ENCODE results near the gene C10orf71. TPM values are rescaled to one million over a fixed set of nuclear protein-coding genes. Genes with fewer than 3 reads are reported as not detected.

Gene C10orf71
- total RNA-seq, 2 donors from 2014 or later = 34.7 to 54.1 TPM

DNA sequence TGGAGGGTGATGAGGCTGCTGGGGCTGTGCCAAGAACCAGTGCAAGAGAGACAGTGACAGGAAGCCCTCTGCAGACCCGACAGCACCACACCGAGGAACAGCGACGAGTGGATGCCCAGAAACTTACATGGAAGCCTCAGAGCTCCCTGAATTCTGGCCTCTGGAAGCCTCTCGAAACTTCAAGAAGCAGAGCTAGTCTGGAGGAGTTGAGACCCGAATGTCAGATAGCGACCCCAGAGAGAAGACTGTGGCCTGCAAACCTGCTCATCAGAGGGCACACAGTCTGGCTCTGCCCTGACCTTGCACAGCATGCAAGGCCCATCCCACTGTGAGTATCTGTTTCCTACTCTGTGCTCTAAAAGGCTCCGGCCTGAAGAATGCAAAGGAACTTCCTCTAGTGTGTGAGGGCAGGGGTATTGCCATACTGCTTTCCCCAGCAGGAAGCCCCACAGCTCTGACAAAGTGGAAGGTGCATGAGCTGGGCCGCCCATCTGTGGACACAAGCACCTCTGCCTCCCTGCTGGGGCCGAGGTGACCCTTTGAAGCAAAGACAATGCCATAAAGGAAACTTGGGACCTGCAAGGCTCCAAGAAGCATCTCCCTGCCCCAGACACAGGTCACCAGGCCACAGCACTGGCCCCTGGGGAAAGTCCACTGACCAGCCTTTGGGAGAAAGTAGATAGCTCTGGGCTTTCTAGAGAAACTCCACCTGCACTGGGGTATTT is 10.5 kb upstream of the C10orf71 start:
- DNase-seq (no peak), ATAC-seq (peak in 1 of 2 donors; percentile 56)
- intact Hi-C loops (cut with DNase I) = no loop called here

GRCh38 chr10:49289480-49289879 is 9.5 kb upstream of the C10orf71 start:
- intact Hi-C loops (cut with DNase I) = no loop called here
- no peak for ATAC-seq
- DNase-seq = no peak

DNA sequence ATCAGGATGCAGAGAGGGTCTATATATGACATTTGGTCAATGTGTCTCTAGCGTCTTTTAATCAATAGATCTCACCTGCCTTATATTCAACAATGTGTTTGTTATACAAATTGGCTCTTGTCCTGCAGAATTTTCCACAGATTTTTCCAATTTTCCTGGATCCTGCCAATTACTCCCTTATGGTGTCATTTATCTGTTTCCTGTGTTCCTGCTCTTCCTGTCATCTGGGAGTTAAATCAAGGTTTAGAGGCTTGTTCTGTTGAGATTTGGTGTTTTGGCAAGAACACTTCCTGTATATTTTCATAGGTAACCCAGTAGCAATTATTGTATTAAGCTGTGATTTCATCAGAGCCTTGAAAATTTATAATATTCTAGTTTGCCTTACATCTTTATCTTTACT is 8.8 kb upstream of the C10orf71 start:
- no peak for DNase-seq
- no peak for ATAC-seq
- intact Hi-C loops (cut with DNase I) = no loop called here

DNA sequence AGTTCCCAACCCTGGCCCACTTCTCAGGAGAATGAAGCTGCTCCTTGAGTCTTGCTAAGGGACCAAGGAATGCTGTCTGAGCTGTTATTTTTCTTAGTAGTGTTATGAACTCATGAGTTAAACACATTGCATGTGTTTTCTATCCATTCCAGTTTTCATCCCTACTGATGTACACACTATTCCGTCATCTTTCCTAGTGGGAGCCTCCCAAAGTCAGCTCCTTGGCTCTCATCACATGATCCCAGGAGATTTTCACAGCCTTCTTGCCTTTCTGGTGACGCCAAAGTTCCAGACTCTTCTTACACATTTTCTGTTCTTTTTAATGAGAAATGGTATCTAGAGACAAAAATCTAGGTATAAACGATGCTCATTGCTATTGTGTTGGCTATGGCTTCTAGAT is 8.4 kb upstream of the C10orf71 start:
- no peak for DNase-seq
- ATAC-seq = no peak
- intact Hi-C loops (cut with DNase I) = no loop called here

- DNase-seq (no peak), ATAC-seq (no peak)
- intact Hi-C loops (cut with DNase I) = no loop called here
Measured at GRCh38 chr10:49292565-49293207, 6.3 kb upstream of the C10orf71 start.

GRCh38 chr10:49293208-49293603 is 5.8 kb upstream of the C10orf71 start:
- no peak for ATAC-seq
- DNase-seq = no peak
- intact Hi-C loops (cut with DNase I) = no loop called here

DNA sequence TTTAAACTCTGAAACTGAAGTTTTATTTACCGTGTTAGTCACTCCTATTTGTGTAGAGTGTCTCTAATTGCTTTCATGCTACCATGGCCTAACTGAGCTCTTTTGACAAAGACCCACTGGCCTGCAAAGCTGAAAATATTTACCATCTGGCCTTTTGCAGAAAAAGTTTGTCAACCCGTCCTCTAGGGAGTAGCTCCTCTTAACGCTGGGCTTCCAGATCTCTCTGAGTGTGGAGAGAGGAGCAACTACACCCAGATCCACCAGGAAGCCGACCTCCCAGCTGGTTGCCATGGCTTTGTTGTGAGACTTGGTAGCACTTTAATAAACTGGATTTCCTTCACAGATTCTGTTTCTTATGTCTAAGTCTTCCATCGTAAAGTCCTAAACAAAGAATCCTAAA is 4.2 kb upstream of the C10orf71 start:
- no peak for DNase-seq
- no peak for ATAC-seq
- intact Hi-C loops (cut with DNase I) = loop anchor here in 1 of 2 donors (5.0 kb wide), 1 partner anchor 67 kb away; no protein-coding TSS in a partner anchor

- intact Hi-C loops (cut with DNase I) = loop anchor here in 1 of 2 donors (5.0 kb wide), 1 partner anchor 68 kb away; no protein-coding TSS in a partner anchor
- no peak for ATAC-seq
- no peak for DNase-seq
Measured at GRCh38 chr10:49295297-49295696, 3.7 kb upstream of the C10orf71 start.

- DNase-seq (no peak), ATAC-seq (peak in 1 of 2 donors; percentile 5)
- intact Hi-C loops (cut with DNase I) = loop anchor here in 1 of 2 donors (5.0 kb wide), 1 partner anchor 69 kb away; no protein-coding TSS in a partner anchor
Measured at GRCh38 chr10:49296382-49296781, 2.6 kb upstream of the C10orf71 start.

DNA sequence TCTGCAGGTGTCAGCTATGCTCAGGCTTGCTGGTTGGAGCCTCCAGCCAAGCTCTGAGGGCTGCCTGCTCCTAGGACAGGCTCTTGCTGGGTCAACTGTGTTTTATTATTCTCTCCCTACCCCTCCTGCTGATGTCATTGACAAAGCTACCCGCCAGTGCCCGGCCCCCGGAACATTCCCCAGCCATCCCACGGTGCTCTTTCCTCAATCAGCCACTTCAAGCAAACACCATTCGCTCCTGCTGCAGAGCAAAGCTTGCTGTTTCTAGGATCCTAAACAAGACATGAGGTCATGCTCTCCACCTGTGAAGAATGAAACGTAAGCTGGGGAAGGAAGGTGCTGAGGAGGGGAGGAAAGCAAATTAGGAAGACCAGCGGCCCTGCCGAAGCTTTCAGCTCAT is 2.1 kb upstream of the C10orf71 start:
- intact Hi-C loops (cut with DNase I) = loop anchor here in 1 of 2 donors (5.0 kb wide), 1 partner anchor 70 kb away; no protein-coding TSS in a partner anchor
- ATAC-seq (no peak), DNase-seq (no peak)

DNA sequence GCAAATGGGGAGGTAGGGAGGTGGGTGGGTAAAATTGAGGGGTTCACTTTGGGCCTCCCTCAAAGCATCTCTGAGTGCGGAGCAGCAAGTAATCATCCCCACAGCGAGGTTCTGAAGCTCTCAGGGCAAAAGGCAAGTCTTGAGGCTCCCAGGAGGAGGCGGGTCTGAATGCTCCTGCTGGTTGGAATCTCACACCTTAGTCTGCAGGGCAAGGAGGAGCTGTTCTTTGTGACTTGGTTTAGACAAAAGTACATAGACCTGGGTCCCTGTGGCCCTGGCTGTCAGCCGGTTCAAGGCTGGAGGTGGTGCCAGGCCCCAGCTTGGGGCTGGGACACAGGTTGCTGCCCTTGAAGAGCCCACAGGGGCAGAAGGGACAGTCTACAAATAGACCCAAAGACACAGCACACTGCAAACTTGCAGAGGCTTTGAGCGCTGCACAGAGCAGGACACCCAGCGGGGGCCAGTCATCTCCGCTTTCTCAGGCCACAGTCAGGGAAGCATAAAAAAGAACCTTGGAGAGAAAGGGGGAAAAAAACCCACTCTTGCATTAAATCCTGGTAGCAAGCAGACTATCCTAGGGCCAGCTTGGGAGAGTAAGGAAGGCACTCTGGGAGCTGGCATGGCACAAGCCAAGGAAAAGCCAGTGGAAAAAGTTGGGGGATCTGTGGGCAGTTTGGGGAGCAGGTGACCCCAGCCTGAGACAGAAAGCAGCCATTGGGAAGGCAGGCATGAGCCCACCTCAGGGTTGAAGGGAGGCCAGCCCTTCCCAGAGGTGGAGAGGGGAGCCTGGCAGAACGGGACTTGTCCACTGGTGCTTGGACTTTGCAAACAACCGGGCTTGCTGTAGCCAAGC is 926 bp upstream of the C10orf71 start:
- ATAC-seq (peak; percentile 16 to 45), DNase-seq (no peak)
- intact Hi-C loops (cut with DNase I) = loop anchor here in 1 of 2 donors (2.0 to 5.0 kb wide), 2 partner anchors 55 to 71 kb away; no protein-coding TSS in a partner anchor

DNA sequence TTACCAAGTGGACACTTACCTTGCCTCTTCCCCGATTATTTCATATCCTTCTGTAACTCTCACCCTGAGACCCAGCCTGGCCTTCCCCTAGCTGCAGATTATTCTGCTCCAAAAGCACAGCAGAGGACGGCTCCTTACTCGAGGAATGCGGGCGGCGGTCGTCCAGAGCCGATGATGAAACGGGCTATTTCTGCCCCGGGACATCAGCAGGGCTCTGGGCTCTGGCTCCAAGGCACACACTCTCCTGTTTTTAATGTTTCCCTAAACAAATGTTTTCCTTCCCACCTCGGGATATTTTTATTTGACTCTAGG is 343 bp upstream of the C10orf71 start:
- intact Hi-C loops (cut with DNase I) = loop anchor here in 1 of 2 donors (2.0 to 5.0 kb wide), 2 partner anchors 56 to 71 kb away; no protein-coding TSS in a partner anchor
- DNase-seq (peak; percentile 64), ATAC-seq (peak; percentile 77 to 85)

GRCh38 chr10:49299816-49300139 is 808 bp downstream of the C10orf71 start:
- intact Hi-C loops (cut with DNase I) = loop anchor here in 1 of 2 donors (2.0 to 5.0 kb wide), 2 partner anchors 57 to 72 kb away; no protein-coding TSS in a partner anchor
- DNase-seq (no peak), ATAC-seq (peak in 1 of 2 donors; percentile 2)

GRCh38 chr10:49300140-49300974 is 1.4 kb downstream of the C10orf71 start:
- intact Hi-C loops (cut with DNase I) = no loop called here
- peak; percentile 50 for DNase-seq
- ATAC-seq = peak; percentile 68 to 77

DNA sequence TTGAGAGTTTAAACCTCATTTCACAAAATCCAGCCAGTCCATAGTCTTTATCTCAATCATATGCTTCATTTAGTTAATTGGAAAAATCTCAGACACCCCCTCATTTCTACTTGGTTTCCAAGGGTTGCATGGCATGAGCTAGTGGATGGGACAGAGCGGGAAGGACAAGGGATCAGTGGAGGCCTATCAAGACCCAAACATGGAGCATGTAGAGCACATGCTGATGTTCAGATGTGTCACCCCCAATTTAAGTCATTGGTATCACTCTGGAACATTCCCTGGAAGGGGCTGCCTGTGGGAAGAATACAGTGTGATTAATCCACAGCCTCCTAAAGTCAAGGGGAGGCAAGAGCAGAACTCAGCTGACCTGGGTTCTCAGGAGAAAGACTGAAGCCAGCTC is 2.3 kb downstream of the C10orf71 start:
- intact Hi-C loops (cut with DNase I) = no loop called here
- ATAC-seq (no peak), DNase-seq (no peak)

GRCh38 chr10:49302088-49302487 is 3.1 kb downstream of the C10orf71 start:
- DNase-seq (no peak), ATAC-seq (no peak)
- intact Hi-C loops (cut with DNase I) = no loop called here

DNA sequence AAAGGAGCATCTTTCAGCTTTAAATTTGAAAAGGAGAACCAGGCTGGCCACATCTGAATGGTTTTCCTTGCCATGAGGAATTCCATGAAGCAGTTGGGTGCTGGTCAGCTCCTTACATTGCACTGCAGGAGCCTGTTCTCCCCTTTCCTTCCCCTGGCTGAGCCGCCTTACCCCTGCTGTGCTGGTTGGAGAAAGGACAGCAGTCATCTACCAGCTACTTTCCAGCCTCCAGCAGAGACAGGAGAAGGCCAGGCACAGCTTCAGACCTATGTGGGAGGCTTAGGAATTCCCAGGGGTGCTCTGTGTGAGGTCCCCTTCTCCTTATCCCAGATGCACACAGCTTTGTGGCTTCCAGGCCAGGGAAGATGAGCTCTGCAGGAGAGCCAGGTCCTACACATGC is 4.7 kb downstream of the C10orf71 start:
- no peak for ATAC-seq
- no peak for DNase-seq
- intact Hi-C loops (cut with DNase I) = no loop called here

DNA sequence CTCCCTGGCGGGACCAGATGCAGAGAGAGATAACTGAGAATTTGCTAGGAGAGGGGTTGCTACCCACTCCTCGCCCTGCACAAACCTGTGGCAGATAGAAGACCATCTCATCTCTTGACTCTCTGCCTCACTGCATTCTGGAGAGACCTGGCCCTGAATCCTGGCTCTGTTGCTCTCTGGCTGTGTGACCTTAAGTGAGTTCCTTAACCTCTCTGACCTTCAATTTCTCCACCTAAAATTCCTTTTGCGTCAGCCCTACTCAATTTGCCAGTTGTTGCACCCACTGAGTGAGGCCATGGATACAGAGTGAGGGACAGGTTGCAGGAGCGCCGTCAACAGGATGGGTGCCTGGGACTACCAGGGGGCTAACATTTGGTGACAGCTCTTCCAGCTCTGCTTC is 5.2 kb downstream of the C10orf71 start:
- ATAC-seq = no peak
- no peak for DNase-seq
- intact Hi-C loops (cut with DNase I) = no loop called here

GRCh38 chr10:49307921-49308320 is 9.0 kb downstream of the C10orf71 start:
- intact Hi-C loops (cut with DNase I) = no loop called here
- DNase-seq (no peak), ATAC-seq (no peak)

Data from left cardiac atrium (tissue), 4 donors.